ENCODE results near the gene MICU2. TPM values are rescaled to one million over a fixed set of nuclear protein-coding genes. Genes with fewer than 3 reads are reported as not detected.

MICU2 gene
- total and polyA plus RNA-seq, 10 of the 15 experiments (the other 5 are each of a cell fraction or from before 2014, with no cell fraction given) = 17.7 to 56.6 (median 43.8) TPM

- TF ChIP-seq BCLAF1 (IDR thresholded peaks at IDR 0.05) (no peak), ZNF687 (IDR thresholded peaks at IDR 0.05) (no peak), TARDBP (IDR thresholded peaks at IDR 0.05; ENCODE audit: borderline replicate concordance) (no peak), ELK1 (IDR thresholded peaks at IDR 0.05; ENCODE audit: low read depth, low read length) (no peak), BCL11A (IDR thresholded peaks at IDR 0.05; ENCODE audit: low read depth, low read length) (no peak)
Observed at GRCh38 chr13:21531455-21531854, 72.5 kb downstream of the MICU2 start (continued).

Measured in GM12878 (cell line).